Activated naive CD4-positive, alpha-beta T cell treated with anti-CD3 and anti-CD28 coated beads for 36 hours (primary cell): ENCODE data around the gene DDX3X. TPM values are rescaled to one million over a fixed set of nuclear protein-coding genes. Genes with fewer than 3 reads are reported as not detected.
"Not testable (repeated sequence)": the region's sequence is repeated elsewhere in the genome, so short reads cannot be mapped to it uniquely, and the experiment has no call there.

Experiments
- CTCF ChIA-PET: fragments of 350-600 bp; sonication (Branson Sonifier 250); formaldehyde crosslinking; loops from one replicate; lab custom pipeline; 2021; ENCODE audit warnings: antibody characterized with exemption; lab: Charles Lee
- DNase-seq: peaks from one replicate; pipeline ENCODE4 v3.0.0-alpha.2; 2020
- H3K27ac Mint-ChIP-seq: one replicate; pipeline ENCODE4 v1.8.0; 2021; ENCODE audit warnings: mild to moderate bottlenecking, mixed read lengths
- H3K27me3 Mint-ChIP-seq: one replicate; pipeline ENCODE4 v1.8.0; 2021; ENCODE audit warnings: low read depth, mixed read lengths
- H3K36me3 Mint-ChIP-seq: one replicate; pipeline ENCODE4 v1.8.0; 2021; ENCODE audit warnings: low read depth, mixed read lengths
- H3K4me1 Mint-ChIP-seq: one replicate; pipeline ENCODE4 v1.8.0; 2021; ENCODE audit warnings: low read depth, mixed read lengths
- H3K4me3 Mint-ChIP-seq: one replicate; pipeline ENCODE4 v1.8.0; 2021; ENCODE audit warnings: mild to moderate bottlenecking, moderate library complexity, mixed read lengths
- H3K9me3 Mint-ChIP-seq: one replicate; pipeline ENCODE4 v1.8.0; 2021; ENCODE audit warnings: mixed read lengths
- intact Hi-C: fragments of 100-400 bp; cut with micrococcal nuclease; formaldehyde crosslinking; loops from one replicate; pipeline ENCODE4 v1.15.1; 2023
- total RNA-seq, 2 experiments: library from RNA; stranded (reverse); gene quantifications; one replicate each; pipeline ENCODE4 v1.2.3, GENCODE V29; 2021

The DDX3X gene
- total RNA-seq, 2 experiments from 2014 or later: 163 to 171 TPM

GRCh38 chrX:41406201-41406600 lies 72.2 kb downstream of the DDX3X start:
- H3K27me3 Mint-ChIP-seq: no peaks in the 10 kb centered on the region
- H3K4me1 Mint-ChIP-seq: no peaks in the 10 kb centered on the region
- DNase-seq: no peak
- no peak overlapping the region for H3K27ac Mint-ChIP-seq
- H3K4me3 Mint-ChIP-seq: no peak overlapping the region
- H3K36me3 Mint-ChIP-seq: no peaks in the 10 kb centered on the region
- H3K9me3 Mint-ChIP-seq: no peaks in the 10 kb centered on the region
- intact Hi-C loops: no loop called here
- CTCF ChIA-PET: no interaction called here

DNA sequence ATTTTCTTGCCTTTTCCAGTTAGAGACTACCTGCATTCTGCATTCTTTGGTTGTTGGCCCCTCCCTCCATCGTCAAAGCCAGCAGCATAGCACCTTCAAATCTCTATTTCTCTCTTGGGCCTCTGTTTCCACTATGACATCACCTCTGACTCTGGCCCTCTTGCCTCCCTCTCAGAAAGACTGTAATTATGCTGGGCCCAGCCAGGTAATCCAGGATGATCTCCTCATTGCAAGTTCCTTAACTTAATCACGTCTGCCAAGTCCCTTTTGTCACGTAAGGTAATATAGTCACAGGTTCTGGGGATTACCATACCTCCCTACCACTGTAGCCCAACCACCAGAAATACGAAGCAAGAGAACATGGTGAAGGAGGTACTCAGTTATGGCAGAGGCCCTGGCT lies 73.9 kb downstream of the DDX3X start:
- Mint-ChIP-seq H3K4me3 (no peak overlapping the region), H3K36me3 (no peaks in the 10 kb centered on the region), H3K9me3 (no peaks in the 10 kb centered on the region), H3K27me3 (no peaks in the 10 kb centered on the region), H3K4me1 (peaks cover 2% of the 10 kb centered on the region), H3K27ac (no peak overlapping the region)
- DNase-seq: no peak
- CTCF ChIA-PET: no interaction called here
- intact Hi-C loops: no loop called here

DNA sequence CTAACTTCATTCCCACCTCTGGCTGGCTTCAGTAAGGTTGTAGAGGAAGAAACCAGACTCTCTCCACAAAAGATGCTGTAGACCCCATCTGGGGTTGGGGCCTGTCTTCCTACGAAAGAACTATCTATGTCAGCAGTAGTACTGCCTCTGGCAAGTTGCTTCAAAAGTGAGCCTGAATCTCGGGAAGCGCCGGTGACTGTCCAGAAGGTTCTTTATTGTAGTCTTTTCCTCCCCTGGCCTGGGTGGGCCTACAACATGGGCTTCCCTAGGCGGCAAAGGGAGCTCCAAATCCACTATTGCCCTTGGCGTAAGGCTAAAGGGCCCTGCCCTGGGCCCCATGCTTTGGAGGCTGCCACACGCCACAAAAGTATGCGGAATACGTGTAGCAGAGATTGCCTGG lies 74.6 kb downstream of the DDX3X start:
- intact Hi-C loops: no loop called here
- Mint-ChIP-seq H3K36me3 (no peaks in the 10 kb centered on the region), H3K9me3 (no peaks in the 10 kb centered on the region), H3K27me3 (no peaks in the 10 kb centered on the region), H3K4me3 (no peak overlapping the region), H3K4me1 (peaks cover 2% of the 10 kb centered on the region), H3K27ac (no peak overlapping the region)
- CTCF ChIA-PET: no interaction called here
- DNase-seq: no peak

DNA sequence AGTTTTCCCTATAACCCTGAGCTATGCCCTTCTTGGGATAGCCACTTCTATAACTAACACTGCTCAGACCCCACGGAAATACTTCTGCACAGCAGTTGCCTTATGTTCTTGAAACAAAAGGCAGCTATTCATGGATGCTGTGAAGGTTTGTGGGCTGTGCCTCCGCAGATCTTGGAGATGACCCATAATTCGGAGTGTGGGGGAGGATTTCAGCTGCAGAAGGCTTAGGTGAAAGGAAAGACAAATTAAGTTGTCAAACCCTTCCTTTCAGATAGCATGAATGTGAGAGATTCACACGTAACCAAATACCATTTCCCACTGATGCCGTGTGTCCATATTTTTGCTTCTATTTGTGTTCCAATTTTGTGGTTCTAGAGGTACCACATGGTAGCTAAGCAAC lies 75.0 kb downstream of the DDX3X start:
- Mint-ChIP-seq H3K27me3 (no peaks in the 10 kb centered on the region), H3K4me3 (no peak overlapping the region), H3K9me3 (no peaks in the 10 kb centered on the region), H3K36me3 (no peaks in the 10 kb centered on the region), H3K4me1 (peaks cover 2% of the 10 kb centered on the region), H3K27ac (no peak overlapping the region)
- CTCF ChIA-PET: no interaction called here
- no peak for DNase-seq
- intact Hi-C loops: no loop called here

- CTCF ChIA-PET, H3K4me3 Mint-ChIP-seq, H3K4me1 Mint-ChIP-seq, DNase-seq, intact Hi-C loops, H3K27ac Mint-ChIP-seq, H3K27me3 Mint-ChIP-seq, H3K36me3 Mint-ChIP-seq, H3K9me3 Mint-ChIP-seq: not testable (repeated sequence)
These were observed 77.3 kb downstream of the DDX3X start for GRCh38 chrX:41411222-41411621.

DNA sequence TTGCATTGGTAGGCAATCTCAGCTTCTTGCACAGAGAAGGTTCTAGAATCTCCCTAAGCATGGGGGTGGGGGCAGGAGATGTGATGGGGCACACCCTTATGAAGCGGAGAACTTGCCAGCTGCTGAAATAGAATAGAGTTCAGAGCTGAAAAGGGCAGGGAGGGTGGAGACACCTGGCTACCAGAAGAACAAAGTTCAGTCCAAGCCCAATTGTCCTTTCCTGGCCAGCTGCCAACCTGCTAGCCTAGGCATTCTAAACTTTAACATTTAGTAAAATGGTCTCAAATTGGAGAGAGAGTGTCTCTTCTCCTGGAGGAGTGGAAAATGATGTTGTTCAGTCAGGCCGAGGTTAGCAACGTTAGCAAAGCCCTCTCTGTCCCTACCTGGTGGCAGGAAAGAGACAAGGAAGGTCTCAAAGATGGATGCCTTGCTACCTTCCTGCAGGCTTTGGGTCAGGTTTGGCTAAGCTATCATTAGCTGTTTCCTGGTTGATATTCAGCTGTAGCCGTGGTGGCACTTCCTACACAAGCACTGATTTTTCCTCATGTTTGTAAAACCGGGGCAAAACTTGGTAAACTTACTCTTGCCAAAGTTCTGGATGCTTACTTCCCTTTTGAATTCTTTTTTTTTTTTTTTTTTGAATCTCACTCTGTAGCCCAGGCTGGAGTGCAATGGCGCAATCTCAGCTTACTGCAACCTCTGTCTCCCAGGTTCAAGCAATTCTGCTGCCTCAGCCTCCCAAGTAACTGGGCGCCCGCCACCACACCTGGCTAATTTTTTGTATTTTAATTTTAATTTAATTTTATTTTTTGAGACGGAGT lies 78.5 kb downstream of the DDX3X start:
- H3K36me3 Mint-ChIP-seq: no peaks in the 10 kb centered on the region
- H3K9me3 Mint-ChIP-seq: no peaks in the 10 kb centered on the region
- intact Hi-C loops: no loop called here
- no peak overlapping the region for H3K27ac Mint-ChIP-seq
- DNase-seq: peak; percentile 28
- H3K4me3 Mint-ChIP-seq: no peak overlapping the region
- no peaks in the 10 kb centered on the region for H3K27me3 Mint-ChIP-seq
- CTCF ChIA-PET: interaction anchor here (0.7 kb wide), 1 partner anchor 765 kb away, joined by 3 read pairs; no protein-coding TSS in a partner anchor
- H3K4me1 Mint-ChIP-seq: peaks cover 2% of the 10 kb centered on the region

Other genes starting within 250 kb of the DDX3X start
- 10 to 100 TPM; 60.0 to 63.4 TPM for gene USP9X, start 248.7 kb upstream of the DDX3X start, total RNA-seq
- not detected for gene NYX, start 113.2 kb downstream of the DDX3X start, total RNA-seq